CD4-positive, alpha-beta T cell treated with Interleukin-2 at 100 ng/mL for 4 hours (primary cell): Measurements from ENCODE around the gene APOD.
A peak's percentile ranks its signal among the peaks of the same experiment; 100 is the strongest.
"Not testable (repeated sequence)": the region's sequence is repeated elsewhere in the genome, so short reads cannot be mapped to it uniquely, and the experiment has no call there.

Experiments used
- DNase-seq: peaks from one replicate; pipeline ENCODE4 v3.0.0-alpha.2; 2020; ENCODE audit warnings: low spot score

Gene APOD

GRCh38 chr3:195617784-195618659 is 34.3 kb upstream of the APOD start:
- DNase-seq, result not testable (repeated sequence)

DNA sequence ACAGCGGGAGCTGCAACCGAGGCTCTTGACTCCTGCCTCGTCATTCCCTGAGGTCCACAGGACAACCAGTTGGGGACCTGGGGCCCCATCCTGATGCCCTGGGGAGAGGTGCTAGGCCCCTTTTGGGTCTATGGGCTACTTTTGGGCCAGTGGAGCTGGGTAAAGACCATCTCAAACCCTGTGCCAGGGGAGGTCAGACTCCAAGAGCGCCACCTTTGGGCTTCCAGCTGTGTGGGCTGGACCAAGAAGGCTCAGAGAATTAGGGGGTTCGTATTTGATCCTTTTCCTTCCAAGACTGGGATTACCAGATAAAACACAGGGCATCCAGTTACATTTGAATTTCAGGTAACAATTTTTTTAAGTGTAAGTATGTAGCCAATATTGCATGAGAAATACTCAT is 33.4 kb upstream of the APOD start:
- DNase-seq, result not testable (repeated sequence)

- no peak for DNase-seq
Measured at GRCh38 chr3:195616681-195617080, 32.9 kb upstream of the APOD start.

- DNase-seq, result not testable (repeated sequence)
Measured at GRCh38 chr3:195615952-195616537, 32.3 kb upstream of the APOD start.

- DNase-seq, result not testable (repeated sequence)
Measured at GRCh38 chr3:195614672-195615504, 31.1 kb upstream of the APOD start.

DNA sequence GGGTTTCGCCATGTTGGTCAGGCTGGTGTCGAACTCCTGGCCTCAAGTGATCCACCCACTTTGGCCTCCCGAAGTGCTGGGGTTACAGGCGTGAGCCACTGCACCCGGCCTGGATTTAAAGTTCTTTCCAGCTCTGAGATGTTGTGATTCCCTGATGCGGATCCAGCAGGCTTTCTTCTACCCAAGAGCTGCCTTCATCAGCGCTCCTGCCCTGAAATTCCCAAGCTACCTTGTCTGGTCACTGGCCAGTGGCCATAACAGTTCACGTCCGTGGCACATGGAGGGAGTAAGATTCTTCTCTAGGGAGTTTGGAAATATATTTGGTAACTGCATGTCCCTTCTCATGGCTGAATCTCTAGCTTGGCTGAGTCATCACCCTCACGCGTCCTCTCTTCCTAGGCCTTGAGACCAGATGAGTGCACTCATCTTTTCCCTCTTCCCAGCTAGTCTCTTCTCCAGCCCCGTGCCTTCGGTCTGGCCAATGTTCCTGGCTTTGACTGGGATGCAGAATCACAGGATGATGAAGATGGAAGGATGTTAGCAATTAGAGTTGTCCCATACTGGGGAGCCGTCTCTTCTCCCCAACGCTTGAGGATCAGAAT is 29.8 kb upstream of the APOD start:
- DNase-seq, result no peak

DNA sequence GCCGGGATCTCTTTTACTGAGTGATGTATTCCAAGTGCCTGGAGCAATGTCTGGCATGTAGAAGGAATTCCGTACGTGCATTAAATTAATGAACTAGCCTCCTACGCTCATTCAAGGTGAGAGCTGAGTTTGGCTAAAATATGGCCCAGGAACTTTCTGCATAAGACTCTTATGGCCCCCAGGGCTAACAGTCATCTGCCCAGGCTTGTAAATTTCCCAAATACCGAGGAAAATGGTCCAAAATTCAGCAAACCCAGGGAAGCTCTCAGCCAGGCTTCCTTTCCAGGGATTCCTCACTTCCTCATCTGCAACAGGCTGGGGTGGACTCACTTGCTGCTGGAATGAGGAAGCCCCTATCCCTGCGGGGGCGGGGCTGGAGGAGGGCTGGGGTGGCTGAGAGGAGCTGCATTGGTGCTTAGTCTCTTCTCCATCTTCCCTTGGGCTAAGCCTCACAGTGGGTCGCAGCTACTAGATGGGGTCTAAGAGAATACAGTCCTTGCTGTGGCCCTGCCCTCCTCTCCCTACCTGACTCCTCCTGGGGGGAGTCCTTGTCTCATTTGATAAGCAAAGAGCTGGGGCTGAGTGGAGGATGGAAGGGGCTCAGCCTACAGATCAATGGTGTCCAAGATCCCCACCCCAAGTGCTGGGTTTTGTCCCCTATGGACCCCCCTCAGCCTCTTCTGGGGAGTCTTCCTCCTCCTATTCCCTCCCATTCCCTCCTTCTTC is 28.5 kb upstream of the APOD start:
- no peak for DNase-seq

- DNase-seq, result peak; percentile 38
Measured at GRCh38 chr3:195609229-195609628, 25.5 kb upstream of the APOD start.

GRCh38 chr3:195601785-195602184 is 18.0 kb upstream of the APOD start:
- DNase-seq, result not testable (repeated sequence)

DNA sequence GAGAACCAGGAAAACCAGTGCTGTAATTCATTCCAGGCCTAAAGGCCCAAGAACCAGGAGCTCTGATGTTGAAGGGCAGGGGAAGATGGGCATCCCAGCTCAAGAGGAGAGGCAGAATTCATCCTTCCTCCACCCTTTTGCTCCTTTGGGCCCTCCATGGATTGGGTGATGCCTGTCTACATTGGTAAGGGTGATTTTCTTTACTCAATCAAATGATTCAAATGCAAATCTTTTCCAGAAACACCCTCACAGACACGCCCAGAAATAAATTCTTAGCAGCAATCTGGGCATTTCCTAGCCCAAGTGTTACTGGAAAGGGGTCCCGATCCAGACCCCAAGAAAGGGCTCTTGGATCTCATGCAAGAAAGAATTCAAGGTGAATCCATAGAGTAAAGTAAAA is 17.6 kb upstream of the APOD start:
- no peak for DNase-seq

GRCh38 chr3:195599926-195600325 is 16.2 kb upstream of the APOD start:
- DNase-seq, result not testable (repeated sequence)

DNA sequence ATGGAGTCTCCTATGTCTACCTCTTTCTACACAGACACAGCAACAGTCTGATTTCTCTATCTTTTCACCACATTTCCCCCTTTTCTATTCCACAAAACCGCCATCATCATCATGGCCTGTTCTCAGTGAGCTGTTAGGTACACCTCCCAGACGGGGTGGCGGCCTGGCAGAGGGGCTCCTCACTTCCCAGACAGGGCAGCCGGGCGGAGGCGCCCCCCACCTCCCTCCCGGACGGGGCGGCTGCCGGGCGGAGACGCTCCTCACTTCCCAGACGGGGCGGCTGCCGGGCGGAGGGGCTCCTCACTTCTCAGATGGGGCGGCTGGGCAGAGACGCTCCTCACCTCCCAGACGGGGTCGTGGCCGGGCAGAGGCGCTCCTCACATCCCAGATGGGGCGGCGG is 15.8 kb upstream of the APOD start:
- not testable (repeated sequence) for DNase-seq

- no peak for DNase-seq
Measured at GRCh38 chr3:195597848-195598247, 14.1 kb upstream of the APOD start.

DNA sequence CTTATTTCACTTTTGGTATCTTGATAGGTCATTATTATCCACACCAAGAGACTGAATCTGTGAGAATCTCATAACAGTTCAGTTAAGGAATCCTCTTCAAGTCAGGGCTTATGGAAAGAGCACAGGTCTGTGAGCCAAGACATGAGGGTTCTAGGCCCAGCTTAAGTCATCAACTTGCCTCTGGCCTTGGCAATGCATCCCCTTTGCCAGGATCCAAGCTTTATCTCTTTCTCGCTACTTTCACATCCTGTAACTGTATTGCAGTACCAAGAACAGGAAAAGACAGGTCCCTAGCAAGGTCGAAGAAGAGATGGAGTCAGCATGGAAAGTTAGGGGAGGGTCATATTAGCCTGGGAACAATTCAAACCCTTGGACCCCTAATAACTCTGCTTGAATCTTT is 13.5 kb upstream of the APOD start:
- no peak for DNase-seq

GRCh38 chr3:195596765-195597171 is 13.0 kb upstream of the APOD start:
- DNase-seq, result no peak

DNA sequence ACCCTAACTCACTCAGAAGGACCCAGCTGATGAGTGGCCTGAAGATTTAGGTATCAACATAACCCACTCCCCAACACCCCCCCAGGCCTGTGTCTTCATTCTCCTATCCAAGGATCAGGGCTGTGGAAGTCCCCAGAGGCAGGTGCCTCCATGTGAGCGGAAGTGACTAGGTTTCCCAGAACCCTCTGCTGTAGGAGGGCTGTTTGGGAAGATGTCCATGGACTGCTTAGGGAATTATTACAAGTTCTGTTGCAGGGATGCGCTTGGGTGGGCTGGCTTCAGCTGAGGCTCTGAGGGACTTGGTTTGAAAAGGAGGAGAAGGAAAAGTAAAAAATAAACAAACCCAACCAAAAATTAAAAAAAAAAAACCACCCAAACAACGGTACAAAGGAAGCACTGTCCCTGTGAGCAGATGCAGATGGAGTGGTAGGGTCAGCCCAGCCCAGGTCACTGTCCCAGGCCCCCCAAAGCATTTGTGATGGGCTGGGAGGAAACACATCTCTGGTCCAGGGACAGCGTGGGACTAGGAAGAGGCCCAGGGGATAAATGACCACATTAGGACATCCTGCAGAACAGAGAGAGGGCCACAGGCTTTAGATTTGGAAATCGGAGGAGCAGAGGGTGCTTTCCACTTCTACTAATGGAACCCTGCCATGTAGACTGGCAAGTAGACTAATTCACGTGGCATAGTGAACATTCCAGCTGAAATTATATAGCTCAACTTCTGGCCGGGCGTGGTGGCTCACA is 12.2 kb upstream of the APOD start:
- no peak for DNase-seq

DNA sequence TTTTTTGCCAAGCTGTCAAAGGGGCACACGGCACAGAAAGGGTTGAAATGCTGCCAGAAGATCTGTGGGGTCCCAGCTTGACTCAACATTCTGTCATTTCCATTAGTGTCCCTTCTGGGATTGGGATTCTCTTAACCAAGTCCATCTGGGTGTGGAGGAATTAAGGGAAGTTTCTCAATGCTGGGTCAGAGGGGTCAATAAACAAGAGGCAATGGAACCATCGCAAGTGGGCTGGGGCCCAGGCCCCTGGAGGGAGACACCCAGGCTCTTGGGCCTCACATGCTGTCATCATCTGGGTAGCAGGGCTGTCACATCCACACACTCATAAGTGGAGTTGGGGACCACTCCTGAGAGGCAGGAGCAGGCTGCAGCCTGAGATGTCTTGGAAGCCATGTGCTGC is 8.1 kb upstream of the APOD start:
- no peak for DNase-seq

DNA sequence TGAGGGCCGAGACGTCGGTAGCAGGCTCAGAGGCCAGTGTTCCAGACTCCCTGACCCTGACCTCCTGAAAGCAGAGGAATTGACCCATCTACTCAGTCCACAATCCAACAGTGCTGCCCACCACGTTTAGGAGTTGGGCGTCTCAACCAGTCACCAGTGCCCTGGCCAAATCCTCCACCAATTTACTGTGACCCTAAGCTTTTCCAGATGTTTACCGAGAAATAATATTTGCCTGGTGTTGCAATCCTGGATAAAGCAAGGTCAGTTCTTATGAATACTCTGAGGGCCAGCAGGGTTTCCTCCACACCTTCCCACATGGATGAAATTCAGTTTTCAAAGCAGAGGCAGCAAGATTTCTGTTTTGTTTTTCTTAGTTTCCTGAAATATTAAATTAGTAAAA is 7.5 kb upstream of the APOD start:
- no peak for DNase-seq

- DNase-seq, result not testable (repeated sequence)
Measured at GRCh38 chr3:195590381-195590780, 6.6 kb upstream of the APOD start.

GRCh38 chr3:195589796-195590195 is 6.1 kb upstream of the APOD start:
- DNase-seq, result not testable (repeated sequence)

DNA sequence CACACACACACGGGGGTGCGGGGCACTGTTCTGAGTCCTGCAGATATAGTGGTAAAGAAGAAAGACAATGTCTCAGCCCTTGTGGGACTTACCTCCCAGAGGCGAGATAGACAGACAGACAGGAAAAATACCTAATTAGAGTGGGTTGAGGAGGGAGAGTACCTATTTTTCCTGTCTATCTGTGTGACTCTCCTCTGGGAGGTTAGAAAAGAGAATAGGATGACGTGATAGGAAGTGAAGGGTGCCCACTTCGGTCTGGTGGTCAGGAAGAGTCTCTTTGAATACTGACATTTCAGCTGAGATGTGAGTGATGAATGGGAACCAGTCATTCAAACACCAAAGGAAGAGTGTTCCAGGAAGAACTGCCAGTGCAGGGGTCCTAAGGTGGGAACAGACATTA is 4.1 kb upstream of the APOD start:
- no peak for DNase-seq
